ENCODE data around the gene ERBB2.
"Not testable (repeated sequence)": the region's sequence is repeated elsewhere in the genome, so short reads cannot be mapped to it uniquely, and the experiment has no call there.

The ERBB2 gene

DNA sequence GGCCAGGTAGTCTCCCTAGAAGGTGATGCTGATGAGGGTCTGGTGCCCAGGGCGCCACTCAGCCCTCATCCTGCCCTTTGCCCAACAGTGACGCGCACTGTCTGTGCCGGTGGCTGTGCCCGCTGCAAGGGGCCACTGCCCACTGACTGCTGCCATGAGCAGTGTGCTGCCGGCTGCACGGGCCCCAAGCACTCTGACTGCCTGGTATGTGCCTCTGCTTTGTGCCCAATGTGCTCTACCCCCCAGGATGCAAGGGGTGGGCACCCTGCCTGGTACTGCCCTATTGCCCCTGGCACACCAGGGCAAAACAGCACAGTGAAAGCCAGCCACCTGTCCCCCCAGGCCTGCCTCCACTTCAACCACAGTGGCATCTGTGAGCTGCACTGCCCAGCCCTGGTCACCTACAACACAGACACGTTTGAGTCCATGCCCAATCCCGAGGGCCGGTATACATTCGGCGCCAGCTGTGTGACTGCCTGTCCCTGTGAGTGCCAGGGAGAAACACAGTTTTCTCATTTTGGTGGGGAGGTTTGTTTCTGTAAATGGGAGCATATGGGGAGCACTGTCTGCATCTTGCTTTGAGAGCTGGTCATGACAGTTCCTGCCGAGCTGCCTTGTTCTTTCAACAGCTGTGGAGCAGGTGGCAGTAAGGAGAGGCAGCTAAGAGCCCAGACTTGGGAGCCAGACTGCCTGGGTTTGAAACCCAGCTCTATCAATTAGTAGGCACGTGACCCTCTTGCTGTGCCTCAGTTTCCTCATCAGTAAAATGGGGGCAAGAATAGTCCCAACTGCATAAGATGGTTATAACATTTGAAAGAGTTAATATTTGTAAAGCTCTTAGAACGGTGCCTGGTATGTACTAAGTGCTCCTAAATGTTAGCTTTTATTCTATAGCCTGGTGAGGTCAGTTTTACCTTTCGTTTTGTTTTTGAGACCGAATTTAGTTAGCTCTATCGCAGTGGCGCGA is 10.4 kb downstream of the ERBB2 start:
- no peak overlapping the region for H3K27ac ChIP-seq
- H3K36me3 ChIP-seq (ENCODE audit: insufficient read depth, low read length): no peaks in the 10 kb centered on the region; the same call in 1 of the 2 replicates
- TF ChIP-seq EZH2 (IDR thresholded peaks at IDR 0.05): no peak
- no peak for TF ChIP-seq FOXP2 (optimal IDR thresholded peaks at IDR 0.05; ENCODE audit: control extremely low read depth, extremely low read length, insufficient read depth)
- TF ChIP-seq POLR2AphosphoS5 (IDR thresholded peaks at IDR 0.05; ENCODE audit: borderline replicate concordance, low read depth, low read length): no peak
- H3K9ac ChIP-seq (ENCODE audit: insufficient read length): no peak overlapping the region
- no peak overlapping the region for H3K4me3 ChIP-seq
- DNase-seq (ENCODE audit: low read depth, low spot score): no peak
- no peaks in the 10 kb centered on the region for H3K9me3 ChIP-seq (ENCODE audit: low read depth, low read length)

- not testable (repeated sequence) for H3K4me3 ChIP-seq; H3K9me3 ChIP-seq (ENCODE audit: low read depth, low read length); H3K9ac ChIP-seq (ENCODE audit: insufficient read length); H3K36me3 ChIP-seq (ENCODE audit: insufficient read depth, low read length); DNase-seq (ENCODE audit: low read depth, low spot score); H3K27ac ChIP-seq
Measured at GRCh38 chr17:39711071-39711470, 11.2 kb downstream of the ERBB2 start.

- no peak overlapping the region for H3K9ac ChIP-seq (ENCODE audit: insufficient read length)
- H3K4me3 ChIP-seq: no peak overlapping the region
- H3K27ac ChIP-seq: no peak overlapping the region
- DNase-seq (ENCODE audit: low read depth, low spot score): no peak
- no peaks in the 10 kb centered on the region for H3K9me3 ChIP-seq (ENCODE audit: low read depth, low read length)
- no peaks in the 10 kb centered on the region; the same call in 1 of the 2 replicates for H3K36me3 ChIP-seq (ENCODE audit: insufficient read depth, low read length)
- TF ChIP-seq FOXP2 (optimal IDR thresholded peaks at IDR 0.05; ENCODE audit: control extremely low read depth, extremely low read length, insufficient read depth) (no peak), EZH2 (IDR thresholded peaks at IDR 0.05) (no peak), POLR2AphosphoS5 (IDR thresholded peaks at IDR 0.05; ENCODE audit: borderline replicate concordance, low read depth, low read length) (no peak)
Measured at GRCh38 chr17:39711851-39712250, 12.0 kb downstream of the ERBB2 start.

DNA sequence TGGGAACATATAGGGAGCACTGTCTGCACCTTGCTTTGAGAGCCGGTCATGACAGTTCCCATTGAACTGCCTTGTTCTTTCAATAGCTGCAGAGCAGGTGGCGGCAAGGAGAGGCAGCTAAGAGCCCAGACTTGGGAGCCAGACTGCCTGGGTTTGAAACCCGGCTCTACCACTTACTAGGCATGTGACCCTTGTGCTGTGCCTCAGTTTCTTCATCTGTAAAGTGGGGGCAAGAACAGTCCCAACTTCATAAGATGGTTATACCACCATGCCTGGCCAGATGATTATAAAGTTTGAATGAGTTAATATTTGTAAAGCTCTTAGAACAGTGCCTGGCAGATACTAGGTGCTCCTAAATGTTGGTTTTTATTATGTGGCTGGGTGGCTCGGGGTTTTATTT is 14.4 kb downstream of the ERBB2 start:
- Histone ChIP-seq H3K4me3 (no peak overlapping the region), H3K9me3 (ENCODE audit: low read depth, low read length) (no peaks in the 10 kb centered on the region), H3K27ac (no peak overlapping the region), H3K36me3 (ENCODE audit: insufficient read depth, low read length) (no peaks in the 10 kb centered on the region; the same call in 1 of the 2 replicates), H3K9ac (ENCODE audit: insufficient read length) (no peak overlapping the region)
- no peak for DNase-seq (ENCODE audit: low read depth, low spot score)
- TF ChIP-seq EZH2 (IDR thresholded peaks at IDR 0.05) (no peak), POLR2AphosphoS5 (IDR thresholded peaks at IDR 0.05; ENCODE audit: borderline replicate concordance, low read depth, low read length) (no peak), FOXP2 (optimal IDR thresholded peaks at IDR 0.05; ENCODE audit: control extremely low read depth, extremely low read length, insufficient read depth) (no peak)

DNA sequence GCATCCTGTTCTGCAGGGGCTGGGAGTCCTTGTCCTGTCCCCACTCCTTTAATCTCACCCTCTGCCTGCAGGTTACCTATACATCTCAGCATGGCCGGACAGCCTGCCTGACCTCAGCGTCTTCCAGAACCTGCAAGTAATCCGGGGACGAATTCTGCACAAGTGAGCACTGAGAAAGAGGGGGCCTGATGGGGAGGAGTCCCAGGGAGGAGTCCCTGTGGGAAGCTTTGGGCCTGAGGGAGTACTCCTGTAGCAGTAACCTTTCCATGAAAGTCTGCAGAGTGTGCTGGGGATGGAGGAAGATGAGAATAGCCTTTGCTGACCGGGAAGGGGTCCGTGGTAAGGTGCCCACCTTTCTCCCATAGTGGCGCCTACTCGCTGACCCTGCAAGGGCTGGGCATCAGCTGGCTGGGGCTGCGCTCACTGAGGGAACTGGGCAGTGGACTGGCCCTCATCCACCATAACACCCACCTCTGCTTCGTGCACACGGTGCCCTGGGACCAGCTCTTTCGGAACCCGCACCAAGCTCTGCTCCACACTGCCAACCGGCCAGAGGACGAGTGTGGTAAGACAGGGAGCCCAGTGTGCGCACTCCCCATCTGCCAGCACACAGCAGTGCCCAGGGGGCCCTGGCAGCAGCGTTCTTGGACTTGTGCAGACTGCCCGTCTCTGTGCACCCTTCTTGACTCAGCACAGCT is 15.7 kb downstream of the ERBB2 start:
- TF ChIP-seq POLR2AphosphoS5 (IDR thresholded peaks at IDR 0.05; ENCODE audit: borderline replicate concordance, low read depth, low read length) (no peak), EZH2 (IDR thresholded peaks at IDR 0.05) (no peak), FOXP2 (optimal IDR thresholded peaks at IDR 0.05; ENCODE audit: control extremely low read depth, extremely low read length, insufficient read depth) (no peak)
- H3K36me3 ChIP-seq (ENCODE audit: insufficient read depth, low read length): no peaks in the 10 kb centered on the region
- DNase-seq (ENCODE audit: low read depth, low spot score): no peak
- no peak overlapping the region for H3K4me3 ChIP-seq
- H3K27ac ChIP-seq: no peak overlapping the region
- H3K9me3 ChIP-seq (ENCODE audit: low read depth, low read length): no peaks in the 10 kb centered on the region
- no peak overlapping the region for H3K9ac ChIP-seq (ENCODE audit: insufficient read length)

GRCh38 chr17:39716073-39716818 is 16.4 kb downstream of the ERBB2 start:
- H3K9me3 ChIP-seq (ENCODE audit: low read depth, low read length): no peaks in the 10 kb centered on the region
- no peak overlapping the region for H3K27ac ChIP-seq
- H3K4me3 ChIP-seq: no peak overlapping the region
- DNase-seq (ENCODE audit: low read depth, low spot score): no peak
- TF ChIP-seq EZH2 (IDR thresholded peaks at IDR 0.05): no peak
- TF ChIP-seq POLR2AphosphoS5 (IDR thresholded peaks at IDR 0.05; ENCODE audit: borderline replicate concordance, low read depth, low read length): no peak
- TF ChIP-seq FOXP2 (optimal IDR thresholded peaks at IDR 0.05; ENCODE audit: control extremely low read depth, extremely low read length, insufficient read depth): no peak
- no peak overlapping the region for H3K9ac ChIP-seq (ENCODE audit: insufficient read length)
- no peaks in the 10 kb centered on the region for H3K36me3 ChIP-seq (ENCODE audit: insufficient read depth, low read length)

DNA sequence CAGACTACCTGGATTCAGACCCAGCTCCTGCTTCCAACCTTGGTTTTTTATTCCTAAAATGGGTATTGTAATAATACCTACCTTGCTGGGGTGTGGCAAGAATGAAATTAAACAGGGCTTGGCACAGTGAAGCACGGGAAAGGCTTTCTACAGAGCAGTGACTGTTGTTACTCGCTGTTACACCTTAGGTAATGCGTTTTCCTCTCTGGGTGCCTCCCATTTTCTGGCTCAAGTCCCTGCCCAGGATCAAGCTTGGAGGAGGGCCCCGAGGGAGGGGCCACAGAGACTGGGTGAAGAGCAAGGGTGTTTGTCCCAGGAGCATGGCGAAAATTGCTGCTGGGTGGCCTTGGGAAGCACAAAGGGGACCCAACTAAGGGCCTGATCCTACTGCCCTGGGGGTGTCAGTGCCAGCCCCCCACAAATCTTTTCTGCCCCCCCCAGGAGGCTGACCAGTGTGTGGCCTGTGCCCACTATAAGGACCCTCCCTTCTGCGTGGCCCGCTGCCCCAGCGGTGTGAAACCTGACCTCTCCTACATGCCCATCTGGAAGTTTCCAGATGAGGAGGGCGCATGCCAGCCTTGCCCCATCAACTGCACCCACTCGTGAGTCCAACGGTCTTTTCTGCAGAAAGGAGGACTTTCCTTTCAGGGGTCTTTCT is 17.1 kb downstream of the ERBB2 start:
- no peak overlapping the region for H3K9ac ChIP-seq (ENCODE audit: insufficient read length)
- TF ChIP-seq EZH2 (IDR thresholded peaks at IDR 0.05) (no peak), POLR2AphosphoS5 (IDR thresholded peaks at IDR 0.05; ENCODE audit: borderline replicate concordance, low read depth, low read length) (no peak), FOXP2 (optimal IDR thresholded peaks at IDR 0.05; ENCODE audit: control extremely low read depth, extremely low read length, insufficient read depth) (no peak)
- no peaks in the 10 kb centered on the region for H3K36me3 ChIP-seq (ENCODE audit: insufficient read depth, low read length)

More for the DNA sequence above, 17.1 kb downstream of the ERBB2 start:
- H3K4me3 ChIP-seq: no peak overlapping the region
- no peak overlapping the region for H3K27ac ChIP-seq
- H3K9me3 ChIP-seq (ENCODE audit: low read depth, low read length): no peaks in the 10 kb centered on the region
- no peak for DNase-seq (ENCODE audit: low read depth, low spot score)
